Measurements from ENCODE around the gene ZNF839. TPM values are rescaled to one million over a fixed set of nuclear protein-coding genes. Genes with fewer than 3 reads are reported as not detected.
A peak's percentile ranks its signal among the peaks of the same experiment; 100 is the strongest.

Gene ZNF839
- 10.1 TPM for total RNA-seq
- long read RNA-seq, transcript ZNF839-202 (8 exons, 2,987 nt) = major isoform, 7 of 20 reads
- long read RNA-seq, partial matches to known transcripts = 5 of 20 reads
- long read RNA-seq, other reads (novel, unspliced or antisense) = 8 of 20 reads

GRCh38 chr14:102319351-102320032 is at the start of gene ZNF839:
ZNF839 (plus strand) TSS chr14:102319746; CDS start chr14:102319766, 20 bp downstream.
- Histone ChIP-seq H3K27ac (peak within 1 kb of the TSS; percentile 95), H3K27me3 (no peaks in the 10 kb centered on the region), H3K36me3 (no peaks in the 10 kb centered on the region), H3K4me3 (peak within 1 kb of the TSS; percentile 77), H3K4me1 (peaks cover 21% of the 10 kb centered on the region), H3K9me3 (no peaks in the 10 kb centered on the region)
- ATAC-seq (peak; percentile 83), DNase-seq (peak; percentile 97)
- intact Hi-C loops (cut with DNase I) = no loop called here
- TF ChIP-seq CTCF (IDR thresholded peaks at IDR 0.05) = no peak

- intact Hi-C loops (cut with DNase I) = no loop called here
- H3K27me3 ChIP-seq = no peaks in the 10 kb centered on the region
- no peaks in the 10 kb centered on the region for H3K4me1 ChIP-seq
- H3K4me3 ChIP-seq = no peak overlapping the region
- no peaks in the 10 kb centered on the region for H3K9me3 ChIP-seq
- ATAC-seq = no peak
- H3K27ac ChIP-seq = no peak overlapping the region
- no peak for DNase-seq
- H3K36me3 ChIP-seq = no peaks in the 10 kb centered on the region
- no peak for TF ChIP-seq CTCF (IDR thresholded peaks at IDR 0.05)
Measured at GRCh38 chr14:102272392-102272791, 47.2 kb upstream of the ZNF839 start.

GRCh38 chr14:102275866-102276265 is 43.7 kb upstream of the ZNF839 start:
- intact Hi-C loops (cut with DNase I) = no loop called here
- ATAC-seq (no peak), DNase-seq (no peak)
- no peak overlapping the region for H3K27ac ChIP-seq
- H3K27me3 ChIP-seq = no peaks in the 10 kb centered on the region
- H3K9me3 ChIP-seq = no peaks in the 10 kb centered on the region
- no peaks in the 10 kb centered on the region for H3K4me1 ChIP-seq
- TF ChIP-seq CTCF (IDR thresholded peaks at IDR 0.05) = no peak
- H3K36me3 ChIP-seq = no peaks in the 10 kb centered on the region
- no peak overlapping the region for H3K4me3 ChIP-seq

GRCh38 chr14:102277874-102278630 is 41.5 kb upstream of the ZNF839 start:
- H3K36me3 ChIP-seq = no peaks in the 10 kb centered on the region
- ATAC-seq = no peak
- H3K27ac ChIP-seq = no peak overlapping the region
- intact Hi-C loops (cut with DNase I) = no loop called here
- no peaks in the 10 kb centered on the region for H3K9me3 ChIP-seq
- H3K4me1 ChIP-seq = no peaks in the 10 kb centered on the region
- no peak for DNase-seq
- no peaks in the 10 kb centered on the region for H3K27me3 ChIP-seq
- no peak for TF ChIP-seq CTCF (IDR thresholded peaks at IDR 0.05)
- no peak overlapping the region for H3K4me3 ChIP-seq

- no peak for TF ChIP-seq CTCF (IDR thresholded peaks at IDR 0.05)
- DNase-seq = no peak
- intact Hi-C loops (cut with DNase I) = no loop called here
- no peak overlapping the region for H3K27ac ChIP-seq
- H3K27me3 ChIP-seq = no peaks in the 10 kb centered on the region
- no peaks in the 10 kb centered on the region for H3K36me3 ChIP-seq
- H3K9me3 ChIP-seq = no peaks in the 10 kb centered on the region
- no peaks in the 10 kb centered on the region for H3K4me1 ChIP-seq
- H3K4me3 ChIP-seq = no peak overlapping the region
- no peak for ATAC-seq
Measured at GRCh38 chr14:102278631-102278935, 41.0 kb upstream of the ZNF839 start.
